HepG2 (cell line): ENCODE results near the gene UST. TPM values are rescaled to one million over a fixed set of nuclear protein-coding genes. Genes with fewer than 3 reads are reported as not detected.
A peak's percentile ranks its signal among the peaks of the same experiment; 100 is the strongest.

ENCODE experiments used
- ADNP ChIP-seq: sonication (generic); formaldehyde crosslinking; IDR thresholded peaks from 2 replicates; pipeline ENCODE4 v1.4.0; 2020; ENCODE audit warnings: missing genetic modification reagents
- FOXK1 ChIP-seq: sonication (generic); formaldehyde crosslinking; IDR thresholded peaks from 2 replicates; pipeline ENCODE4 v1.4.0; 2020; ENCODE audit warnings: low read depth, missing genetic modification reagents, borderline replicate concordance
- KAT7 ChIP-seq: IDR thresholded peaks from 2 replicates; pipeline ENCODE4 v1.6.1; 2018; ENCODE audit warnings: borderline replicate concordance, missing compliant biosample characterization
- KDM6A ChIP-seq: IDR thresholded peaks from 2 replicates; pipeline ENCODE4 v1.6.1; 2016; ENCODE audit warnings: low read depth
- MLLT10 ChIP-seq: sonication (generic); formaldehyde crosslinking; IDR thresholded peaks from 2 replicates; pipeline ENCODE4 v1.4.0; 2020; ENCODE audit warnings: missing genetic modification reagents
- NFE2L1 ChIP-seq: sonication (generic); formaldehyde crosslinking; IDR thresholded peaks from 2 replicates; pipeline ENCODE4 v1.4.0; 2020; ENCODE audit warnings: missing genetic modification reagents, mild to moderate bottlenecking, borderline replicate concordance
- POLR2AphosphoS5 ChIP-seq: IDR thresholded peaks from 2 replicates; pipeline ENCODE4 v1.6.1; 2012; ENCODE audit warnings: low read depth, low read length
- PPARG ChIP-seq: conservative IDR thresholded peaks from 2 replicates; pipeline ENCODE4 v1.6.1; 2016; ENCODE audit warnings: missing biosample characterization, missing genetic modification reagents
- RXRB ChIP-seq: IDR thresholded peaks from 2 replicates; pipeline ENCODE4 v1.6.1; 2016; ENCODE audit warnings: borderline replicate concordance, missing genetic modification reagents, missing compliant biosample characterization
- SMARCC2 ChIP-seq: fragments of 450-650 bp; IDR thresholded peaks from 2 replicates; pipeline ENCODE4 v1.6.1; 2017; ENCODE audit warnings: antibody characterized with exemption, mild to moderate bottlenecking
- SOX13 ChIP-seq, 3 experiments: fragments of 450-650 bp in 1 of 3; sonication (generic) in 1 of 3; formaldehyde crosslinking in 1 of 3; IDR thresholded peaks in 2 of 3; conservative IDR thresholded peaks in 1 of 3; 2 replicates each; pipeline versions ENCODE4 v1.5.0 to v1.6.1; 2016 to 2020; ENCODE audit warnings: antibody characterized with exemption in 1 of 3, mild to moderate bottlenecking in 1 of 3, missing compliant biosample characterization in 1 of 3, missing genetic modification reagents in 1 of 3, moderate library complexity in 1 of 3
- SOX5 ChIP-seq: IDR thresholded peaks from 2 replicates; pipeline ENCODE4 v1.6.1; 2016; ENCODE audit warnings: borderline replicate concordance
- TBX2 ChIP-seq: sonication (generic); formaldehyde crosslinking; IDR thresholded peaks from 2 replicates; pipeline ENCODE4 v1.5.0; 2020; ENCODE audit warnings: missing genetic modification reagents, mild to moderate bottlenecking, borderline replicate concordance
- WIZ ChIP-seq: sonication (generic); formaldehyde crosslinking; IDR thresholded peaks from 2 replicates; pipeline ENCODE4 v1.5.1; 2020; ENCODE audit warnings: mild to moderate bottlenecking, missing genetic modification reagents
- YEATS2 ChIP-seq: sonication (generic); formaldehyde crosslinking; IDR thresholded peaks from 2 replicates; pipeline ENCODE4 v1.4.0; 2020; ENCODE audit warnings: missing genetic modification reagents, borderline replicate concordance
- ZC3H13 ChIP-seq: sonication (generic); formaldehyde crosslinking; IDR thresholded peaks from 2 replicates; pipeline ENCODE4 v1.8.1; 2023; ENCODE audit warnings: mild to moderate bottlenecking, missing genetic modification reagents, moderate library complexity
- ZKSCAN5 ChIP-seq: sonication (generic); formaldehyde crosslinking; IDR thresholded peaks from 2 replicates; pipeline ENCODE4 v1.5.1; 2020; ENCODE audit warnings: mild to moderate bottlenecking, missing genetic modification reagents
- ZNF235 ChIP-seq: sonication (generic); formaldehyde crosslinking; IDR thresholded peaks from 2 replicates; pipeline ENCODE4 v1.8.1; 2023; ENCODE audit warnings: mild to moderate bottlenecking, missing genetic modification reagents, borderline replicate concordance
- ZNF317 ChIP-seq: sonication (generic); formaldehyde crosslinking; IDR thresholded peaks from 2 replicates; pipeline ENCODE4 v1.5.0; 2020; ENCODE audit warnings: mild to moderate bottlenecking, missing genetic modification reagents
- ZNF326 ChIP-seq: sonication (generic); formaldehyde crosslinking; IDR thresholded peaks from 2 replicates; pipeline ENCODE4 v1.4.0; 2020; ENCODE audit warnings: missing genetic modification reagents, borderline replicate concordance
- ZNF780A ChIP-seq: sonication (generic); formaldehyde crosslinking; IDR thresholded peaks from 2 replicates; pipeline ENCODE4 v1.8.0; 2022; ENCODE audit warnings: mild to moderate bottlenecking, missing genetic modification reagents, moderate library complexity
- ZSCAN30 ChIP-seq: sonication (generic); formaldehyde crosslinking; IDR thresholded peaks from 2 replicates; pipeline ENCODE4 v1.5.0; 2020; ENCODE audit warnings: mild to moderate bottlenecking, missing genetic modification reagents
- polyA plus RNA-seq, 8 experiments: library from polyadenylated mRNA; depleted of rRNA in 3 of 8; stranded (reverse) in 7 of 8; unstranded in 1 of 8; fragments of >200 nt; fragmentation: Illumina TruSeq in 4 of 8; extraction: Trizol in 4 of 8; gene quantifications; 2 replicates each; pipeline versions ENCODE4 v1.2.1 to v1.2.3, GENCODE V29; 2011 to 2016; ENCODE audit warnings: low read depth in 4 of 8, missing spikeins in 1 of 8, mixed read lengths in 1 of 8; ENCODE audit not compliant: insufficient read depth in 1 of 8
- total RNA-seq, 5 experiments: library from RNA; depleted of rRNA; stranded (reverse); fragments of >200 nt; fragmentation: Illumina TruSeq; extraction: Trizol; gene quantifications; 2 replicates each; pipeline ENCODE4 v1.2.3, GENCODE V29; 2016; ENCODE audit warnings: low read depth in 1 of 5
- TF ChIP-seq, protein P1 (sequence below): sonication (generic); formaldehyde crosslinking; IDR thresholded peaks from 2 replicates; pipeline ENCODE4 v1.4.0; 2020; ENCODE audit warnings: missing genetic modification reagents
- TF ChIP-seq, protein P2 (sequence below): sonication (generic); formaldehyde crosslinking; IDR thresholded peaks from 2 replicates; pipeline ENCODE4 v1.8.0; 2022; ENCODE audit warnings: mild to moderate bottlenecking, missing genetic modification reagents, moderate library complexity

The UST gene
- total and polyA plus RNA-seq, 2 of the 13 experiments (the other 11 are each of a cell fraction or from before 2014, with no cell fraction given): 0.27 TPM; not detected in 1

DNA sequence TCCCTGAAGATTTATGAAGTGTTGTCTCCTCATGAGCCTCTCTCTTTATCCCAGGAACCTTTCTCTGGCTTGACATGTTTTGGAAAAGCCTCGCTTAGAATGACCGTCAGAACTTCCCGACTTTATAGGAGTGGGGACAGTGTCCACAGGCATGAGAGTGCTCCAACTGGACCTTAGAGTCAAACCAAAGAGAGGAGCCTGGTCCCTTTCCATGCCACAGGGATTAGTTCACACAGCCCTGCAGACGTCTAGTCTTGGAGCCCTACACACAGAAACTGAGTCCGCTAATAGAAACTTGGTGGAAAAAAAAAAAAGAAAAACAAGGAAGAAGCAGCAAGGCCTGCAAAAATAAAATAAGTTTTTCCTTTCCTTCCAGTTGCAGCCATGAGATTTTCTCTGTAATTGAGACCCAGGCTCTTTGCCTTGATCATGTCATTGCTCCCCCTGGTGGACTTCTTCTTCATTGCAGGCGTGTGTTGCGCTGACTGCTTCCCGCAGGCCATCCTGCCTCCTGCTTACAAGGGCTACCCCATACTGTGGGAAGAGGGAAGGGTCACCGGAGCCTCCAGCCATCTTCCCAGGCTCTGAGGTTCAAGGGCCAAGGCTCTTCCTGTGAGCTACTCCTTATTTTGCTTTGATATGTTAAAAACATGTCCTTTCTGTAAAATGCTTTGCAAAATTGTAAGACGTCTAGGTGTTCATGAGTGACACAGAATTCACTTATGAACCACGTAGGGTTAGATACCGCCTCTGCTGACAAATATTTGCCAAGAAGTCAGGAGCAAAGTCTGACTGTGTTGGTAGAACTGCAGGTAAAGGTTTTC is 201.0 kb downstream of the UST start (continued):
- no peak for TF ChIP-seq ZKSCAN5
- TF ChIP-seq, protein P1, sequence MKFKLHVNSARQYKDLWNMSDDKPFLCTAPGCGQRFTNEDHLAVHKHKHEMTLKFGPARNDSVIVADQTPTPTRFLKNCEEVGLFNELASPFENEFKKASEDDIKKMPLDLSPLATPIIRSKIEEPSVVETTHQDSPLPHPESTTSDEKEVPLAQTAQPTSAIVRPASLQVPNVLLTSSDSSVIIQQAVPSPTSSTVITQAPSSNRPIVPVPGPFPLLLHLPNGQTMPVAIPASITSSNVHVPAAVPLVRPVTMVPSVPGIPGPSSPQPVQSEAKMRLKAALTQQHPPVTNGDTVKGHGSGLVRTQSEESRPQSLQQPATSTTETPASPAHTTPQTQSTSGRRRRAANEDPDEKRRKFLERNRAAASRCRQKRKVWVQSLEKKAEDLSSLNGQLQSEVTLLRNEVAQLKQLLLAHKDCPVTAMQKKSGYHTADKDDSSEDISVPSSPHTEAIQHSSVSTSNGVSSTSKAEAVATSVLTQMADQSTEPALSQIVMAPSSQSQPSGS (CRISPR knock-in tag): 0 out of 2 replicates have a peak, but pooled peaks have one; percentile 24
- TF ChIP-seq RXRB (CRISPR knock-in tag): peak; percentile 40; the same call in 1 of the 2 replicates
- TF ChIP-seq ZSCAN30: no peak
- TF ChIP-seq ZNF780A (CRISPR knock-in tag): no peak
- TF ChIP-seq KAT7 (CRISPR knock-in tag): no peak
- TF ChIP-seq SOX13 (IDR thresholded peaks at IDR 0.05): no peak
- no peak for TF ChIP-seq SOX13 (CRISPR knock-in tag; conservative IDR thresholded peaks at IDR 0.05 in 1 of 2, IDR thresholded peaks at IDR 0.05 in 1 of 2)
- no peak for TF ChIP-seq SMARCC2
- TF ChIP-seq, protein P2, sequence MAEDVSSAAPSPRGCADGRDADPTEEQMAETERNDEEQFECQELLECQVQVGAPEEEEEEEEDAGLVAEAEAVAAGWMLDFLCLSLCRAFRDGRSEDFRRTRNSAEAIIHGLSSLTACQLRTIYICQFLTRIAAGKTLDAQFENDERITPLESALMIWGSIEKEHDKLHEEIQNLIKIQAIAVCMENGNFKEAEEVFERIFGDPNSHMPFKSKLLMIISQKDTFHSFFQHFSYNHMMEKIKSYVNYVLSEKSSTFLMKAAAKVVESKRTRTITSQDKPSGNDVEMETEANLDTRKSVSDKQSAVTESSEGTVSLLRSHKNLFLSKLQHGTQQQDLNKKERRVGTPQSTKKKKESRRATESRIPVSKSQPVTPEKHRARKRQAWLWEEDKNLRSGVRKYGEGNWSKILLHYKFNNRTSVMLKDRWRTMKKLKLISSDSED (CRISPR knock-in tag): no peak
- 0 out of 2 replicates have a peak, but pooled peaks have one; percentile 22 for TF ChIP-seq PPARG
- no peak for TF ChIP-seq POLR2AphosphoS5
- TF ChIP-seq WIZ (CRISPR knock-in tag): no peak
- no peak for TF ChIP-seq FOXK1 (CRISPR knock-in tag)
- TF ChIP-seq ZNF235 (CRISPR knock-in tag): no peak
- TF ChIP-seq SOX5 (CRISPR knock-in tag): no peak
- TF ChIP-seq YEATS2 (CRISPR knock-in tag): no peak
- TF ChIP-seq ZNF326 (CRISPR knock-in tag): no peak
- no peak for TF ChIP-seq NFE2L1 (CRISPR knock-in tag)
- no peak for TF ChIP-seq ZNF317 (CRISPR knock-in tag)
- no peak for TF ChIP-seq ADNP (CRISPR knock-in tag)
- TF ChIP-seq MLLT10 (CRISPR knock-in tag): no peak
- no peak for TF ChIP-seq TBX2 (CRISPR knock-in tag)
- no peak for TF ChIP-seq KDM6A
- no peak for TF ChIP-seq ZC3H13 (CRISPR knock-in tag)
